Measurements from ENCODE around the gene PLAGL2.

The PLAGL2 gene

DNA sequence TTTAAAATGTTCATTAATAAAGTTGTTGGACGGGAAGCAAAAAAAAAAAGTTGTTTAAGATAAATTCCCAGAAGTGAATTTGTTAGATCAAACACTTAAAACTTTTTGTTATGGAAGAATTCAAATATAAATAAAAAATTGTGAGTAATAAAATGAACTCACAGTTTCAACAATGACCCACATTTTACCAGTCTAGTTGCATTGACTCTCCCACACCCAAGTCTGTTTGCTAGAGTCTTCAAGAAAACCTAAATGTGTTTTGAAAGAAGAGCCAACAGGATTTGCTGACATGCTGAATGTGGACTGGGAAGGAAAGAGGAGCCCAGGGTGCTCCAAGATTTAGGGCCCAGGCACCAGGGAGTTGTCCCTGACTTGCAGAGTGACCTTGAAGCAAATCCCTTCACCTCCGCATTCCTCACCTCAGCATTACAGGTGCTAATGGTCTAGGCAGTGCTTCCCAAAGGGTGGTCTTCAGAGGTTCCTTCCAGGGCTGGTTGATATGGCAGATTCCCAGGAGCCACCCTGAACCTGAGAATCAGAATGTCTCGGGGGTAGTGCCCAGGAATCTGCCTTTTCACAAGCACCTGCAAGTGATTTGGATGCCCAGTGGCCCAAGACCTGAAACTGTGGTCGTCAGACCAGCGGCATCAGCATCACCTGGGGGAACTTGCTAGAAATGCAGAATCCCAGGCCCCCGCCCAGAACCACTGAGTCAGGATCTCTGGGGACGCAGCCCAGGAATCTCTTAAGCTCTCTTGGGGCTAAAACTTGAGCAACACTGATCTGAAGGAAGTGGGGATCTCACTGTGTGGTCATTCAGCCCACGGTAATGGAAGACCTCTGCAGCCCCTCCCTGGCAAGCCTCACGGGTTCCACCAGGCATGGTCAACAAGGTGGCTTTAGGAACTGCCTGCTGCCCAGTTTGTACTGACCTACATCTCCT lies 31.2 kb upstream of the PLAGL2 start:
- WGBS, result 91% methylated on average over 8 of the region's 9 CpGs
- no peak overlapping the region for H3K27ac ChIP-seq (ENCODE audit: low read depth, low read length)
- H3K27me3 ChIP-seq (ENCODE audit: insufficient read depth, low read length), result no peaks in the 10 kb centered on the region

DNA sequence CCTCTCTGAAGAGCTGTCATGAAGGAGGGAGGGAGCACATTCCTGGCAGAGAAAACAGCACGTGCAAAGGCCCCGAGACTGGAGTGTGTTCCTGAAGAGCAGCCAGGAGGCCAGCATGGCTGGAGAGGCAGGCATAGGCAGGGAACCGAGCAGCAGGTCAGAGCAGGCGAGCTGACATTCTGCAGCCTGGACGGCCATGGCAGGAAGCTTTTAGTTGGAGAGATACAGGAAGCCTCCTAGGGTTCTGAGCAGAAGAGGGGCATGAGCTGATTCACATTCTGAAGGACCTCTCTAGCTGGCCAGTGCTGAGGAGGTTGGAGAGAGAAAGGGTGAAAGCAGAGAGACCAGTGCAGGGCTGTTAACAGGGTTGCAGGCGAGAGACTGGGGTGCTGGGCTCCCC lies 29.9 kb upstream of the PLAGL2 start:
- Histone ChIP-seq H3K27me3 (ENCODE audit: insufficient read depth, low read length) (no peaks in the 10 kb centered on the region), H3K4me3 (ENCODE audit: low read length) (no peak overlapping the region), H3K9me3 (ENCODE audit: insufficient read depth, low read depth, low read length) (no peaks in the 10 kb centered on the region), H3K9ac (ENCODE audit: low read depth, low read length) (no peak overlapping the region), H3K36me3 (ENCODE audit: insufficient read depth, low read length) (peaks cover 35% of the 10 kb centered on the region), H3K27ac (ENCODE audit: low read depth, low read length) (no peak overlapping the region), H3K4me1 (ENCODE audit: insufficient read depth, low read length) (peaks cover 16% of the 10 kb centered on the region)
- WGBS, result 89% methylated on average over 6 of the region's 6 CpGs

More for the DNA sequence above, 31.2 kb upstream of the PLAGL2 start:
- H3K9ac ChIP-seq (ENCODE audit: low read depth, low read length), result no peak overlapping the region
- H3K4me3 ChIP-seq (ENCODE audit: low read length), result no peak overlapping the region
- H3K9me3 ChIP-seq (ENCODE audit: insufficient read depth, low read depth, low read length), result no peaks in the 10 kb centered on the region
- H3K36me3 ChIP-seq (ENCODE audit: insufficient read depth, low read length), result peaks cover 21% of the 10 kb centered on the region
- H3K4me1 ChIP-seq (ENCODE audit: insufficient read depth, low read length), result peaks cover 16% of the 10 kb centered on the region

DNA sequence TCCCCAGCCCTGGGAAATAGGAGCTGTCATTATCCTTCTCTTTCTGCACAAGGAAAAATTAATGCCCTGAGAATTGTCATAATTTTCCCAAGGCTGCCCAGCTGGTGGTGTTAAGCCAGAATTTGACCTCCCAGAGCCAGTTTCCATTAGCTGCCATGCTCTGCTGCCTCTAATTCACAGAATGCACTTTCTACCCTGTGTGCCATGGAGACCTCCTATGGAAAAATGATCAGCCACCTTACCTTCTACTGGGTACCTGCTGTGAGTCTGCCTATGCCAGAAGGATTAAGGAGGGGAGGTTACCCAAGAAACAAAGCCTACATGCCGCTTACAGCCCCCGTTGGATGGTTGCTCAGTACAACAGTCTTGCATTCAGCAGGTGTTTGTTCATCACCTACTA lies 29.3 kb upstream of the PLAGL2 start:
- 96% methylated on average over 2 of the region's 2 CpGs for WGBS
- Histone ChIP-seq H3K4me1 (ENCODE audit: insufficient read depth, low read length) (peaks cover 16% of the 10 kb centered on the region), H3K9ac (ENCODE audit: low read depth, low read length) (no peak overlapping the region), H3K27ac (ENCODE audit: low read depth, low read length) (no peak overlapping the region), H3K36me3 (ENCODE audit: insufficient read depth, low read length) (peaks cover 41% of the 10 kb centered on the region), H3K9me3 (ENCODE audit: insufficient read depth, low read depth, low read length) (no peaks in the 10 kb centered on the region), H3K27me3 (ENCODE audit: insufficient read depth, low read length) (no peaks in the 10 kb centered on the region), H3K4me3 (ENCODE audit: low read length) (no peak overlapping the region)

DNA sequence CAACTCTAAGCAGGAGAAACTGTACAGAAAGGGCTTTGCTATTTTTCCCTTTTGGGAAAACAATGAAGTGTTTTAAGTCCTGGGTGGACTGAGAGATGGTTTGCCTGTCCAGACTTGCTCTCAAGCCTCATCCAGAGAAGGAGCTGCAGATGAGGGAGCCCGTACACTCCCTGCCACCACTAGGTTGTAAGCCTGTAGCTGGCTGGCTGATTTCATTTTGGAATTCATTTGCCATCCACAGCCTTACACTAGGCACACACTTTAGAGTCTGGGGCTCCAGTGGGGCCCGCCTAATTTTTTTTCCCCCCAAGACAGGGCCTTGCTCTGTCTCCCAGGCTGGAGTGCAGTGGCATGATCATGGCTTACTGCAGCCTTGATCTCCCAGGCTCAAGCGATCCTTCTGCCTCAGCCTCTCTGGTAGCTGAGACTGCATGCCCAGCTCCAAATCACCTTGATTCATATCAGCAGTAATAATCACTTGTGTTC lies 28.5 kb upstream of the PLAGL2 start:
- H3K36me3 ChIP-seq (ENCODE audit: insufficient read depth, low read length), result peaks cover 48% of the 10 kb centered on the region
- no peaks in the 10 kb centered on the region for H3K9me3 ChIP-seq (ENCODE audit: insufficient read depth, low read depth, low read length)
- no peak overlapping the region for H3K9ac ChIP-seq (ENCODE audit: low read depth, low read length)
- no peak overlapping the region for H3K4me3 ChIP-seq (ENCODE audit: low read length)
- 98% methylated on average over 3 of the region's 3 CpGs for WGBS
- no peak overlapping the region for H3K27ac ChIP-seq (ENCODE audit: low read depth, low read length)
- peaks cover 16% of the 10 kb centered on the region for H3K4me1 ChIP-seq (ENCODE audit: insufficient read depth, low read length)
- H3K27me3 ChIP-seq (ENCODE audit: insufficient read depth, low read length), result no peaks in the 10 kb centered on the region

DNA sequence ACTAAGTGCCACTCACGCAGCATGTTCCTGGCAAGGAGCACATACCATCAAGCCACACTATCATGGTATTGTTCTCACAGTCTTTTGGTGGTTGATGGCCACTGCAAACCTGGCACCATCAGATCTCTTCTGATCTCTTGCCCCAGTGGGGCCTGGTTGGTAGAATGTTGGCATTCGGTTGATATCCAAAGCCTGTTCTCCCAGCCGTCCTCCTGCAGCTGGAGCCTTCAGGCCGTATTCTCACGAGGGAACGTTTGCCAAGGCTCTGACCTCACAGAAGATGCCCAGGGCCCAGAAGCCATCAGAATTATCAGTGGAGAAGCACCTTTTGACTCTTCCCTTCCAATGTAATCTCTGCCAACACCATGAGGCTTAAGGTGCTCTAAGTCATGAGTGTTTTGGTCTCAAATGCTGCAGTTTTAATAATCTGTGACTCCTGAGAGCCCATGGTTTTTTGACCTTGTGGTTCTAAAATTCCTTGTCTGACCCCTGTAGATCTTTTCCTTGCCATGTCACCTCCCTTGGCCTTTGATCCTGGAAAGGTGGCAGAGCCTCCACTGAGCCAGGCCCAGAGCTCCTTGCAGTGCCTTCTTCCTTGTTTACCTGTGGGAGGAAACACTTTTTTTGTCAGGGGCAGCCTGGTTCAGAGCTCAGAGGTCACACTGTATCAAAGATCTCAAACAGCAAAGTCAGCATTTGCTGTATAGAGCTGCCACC lies 27.9 kb upstream of the PLAGL2 start:
- Histone ChIP-seq H3K9me3 (ENCODE audit: insufficient read depth, low read depth, low read length) (no peaks in the 10 kb centered on the region), H3K27ac (ENCODE audit: low read depth, low read length) (no peak overlapping the region), H3K27me3 (ENCODE audit: insufficient read depth, low read length) (no peaks in the 10 kb centered on the region), H3K9ac (ENCODE audit: low read depth, low read length) (no peak overlapping the region), H3K36me3 (ENCODE audit: insufficient read depth, low read length) (peaks cover 54% of the 10 kb centered on the region), H3K4me3 (ENCODE audit: low read length) (no peak overlapping the region), H3K4me1 (ENCODE audit: insufficient read depth, low read length) (peaks cover 14% of the 10 kb centered on the region)
- 96% methylated on average over 6 of the region's 6 CpGs for WGBS

DNA sequence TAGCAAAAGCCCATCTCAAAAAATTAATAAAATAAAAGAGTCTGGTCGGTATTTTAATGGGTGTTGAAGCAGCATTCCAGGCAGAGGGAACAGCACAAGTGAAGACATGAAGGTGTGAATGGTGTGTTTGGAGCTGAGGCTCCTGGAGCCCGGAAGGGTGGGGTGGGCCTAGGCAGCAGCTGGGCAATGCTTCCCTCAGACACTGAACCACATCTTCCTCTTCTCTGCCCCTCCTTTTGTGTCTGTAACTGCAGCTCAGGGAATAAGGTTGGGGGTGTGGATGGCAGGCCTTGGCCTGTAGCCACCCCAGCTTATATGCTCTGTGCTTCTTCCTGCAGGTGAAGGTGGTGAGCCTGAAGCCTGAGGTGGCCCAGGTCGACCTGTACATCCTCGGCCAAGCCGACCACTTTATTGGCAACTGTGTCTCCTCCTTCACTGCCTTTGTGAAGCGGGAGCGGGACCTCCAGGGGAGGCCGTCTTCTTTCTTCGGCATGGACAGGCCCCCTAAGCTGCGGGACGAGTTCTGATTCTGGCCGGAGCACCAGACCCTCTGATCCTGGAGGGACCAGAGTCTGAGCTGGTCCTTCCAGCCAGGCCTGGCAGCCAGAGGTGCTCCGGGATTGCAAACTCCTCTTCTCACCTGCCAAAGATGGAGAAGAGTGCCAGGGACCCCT lies 26.7 kb upstream of the PLAGL2 start:
- no peaks in the 10 kb centered on the region for H3K9me3 ChIP-seq (ENCODE audit: insufficient read depth, low read depth, low read length)
- no peak overlapping the region for H3K27ac ChIP-seq (ENCODE audit: low read depth, low read length)
- no peak overlapping the region for H3K9ac ChIP-seq (ENCODE audit: low read depth, low read length)
- WGBS, result 93% methylated on average over 12 of the region's 13 CpGs
- peaks cover 5% of the 10 kb centered on the region; the same call in 1 of the 2 replicates for H3K4me1 ChIP-seq (ENCODE audit: insufficient read depth, low read length)
- H3K4me3 ChIP-seq (ENCODE audit: low read length), result no peak overlapping the region
- peaks cover 60% of the 10 kb centered on the region for H3K36me3 ChIP-seq (ENCODE audit: insufficient read depth, low read length)
- H3K27me3 ChIP-seq (ENCODE audit: insufficient read depth, low read length), result no peaks in the 10 kb centered on the region

DNA sequence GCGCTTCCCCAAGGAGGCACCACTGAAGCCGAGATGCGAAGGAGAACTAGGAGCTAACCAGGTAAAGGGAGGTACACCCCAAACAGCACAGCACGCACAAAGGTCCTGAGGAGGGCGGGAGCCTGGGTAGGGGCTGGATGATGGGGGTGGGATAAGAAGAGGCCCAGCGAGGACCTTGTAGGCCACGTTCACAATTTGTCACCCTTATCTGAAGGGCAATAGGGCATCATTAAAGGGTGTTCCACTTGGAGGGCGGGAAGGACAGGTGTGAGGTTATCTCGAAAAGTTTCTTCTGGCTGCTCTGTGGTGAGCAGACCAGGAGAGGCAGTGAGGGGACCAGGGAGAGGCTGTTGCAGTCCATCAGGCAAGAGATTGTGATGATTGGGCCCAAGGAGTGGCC lies 25.7 kb upstream of the PLAGL2 start:
- no peak overlapping the region for H3K27ac ChIP-seq (ENCODE audit: low read depth, low read length)

DNA sequence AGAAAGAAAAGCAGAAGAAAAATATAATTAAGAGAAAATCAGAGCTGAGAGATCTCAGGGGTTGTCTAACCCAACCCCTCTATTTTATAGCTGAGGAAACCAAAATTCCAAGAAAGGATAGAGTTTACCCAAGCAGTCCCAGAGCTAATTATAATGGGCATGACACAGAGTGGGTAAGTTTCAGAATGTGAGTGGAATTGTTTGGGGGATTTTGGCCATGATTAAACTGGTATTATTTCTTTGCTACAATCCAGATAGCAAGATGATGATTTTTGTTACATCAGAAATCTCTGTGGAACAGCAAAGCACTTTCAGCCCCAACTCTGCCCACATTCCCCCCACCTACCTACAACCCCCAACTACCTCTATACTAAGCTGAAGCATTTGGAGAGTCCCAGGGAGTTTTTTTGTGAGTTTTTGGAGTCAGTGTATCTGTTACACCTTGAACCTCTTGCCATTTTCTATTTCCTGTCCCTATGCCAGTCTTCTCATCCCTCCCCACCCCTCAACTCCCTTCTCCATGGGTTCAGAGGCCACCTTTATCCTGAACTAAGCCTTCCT lies 24.9 kb upstream of the PLAGL2 start:
- H3K27ac ChIP-seq (ENCODE audit: low read depth, low read length), result no peak overlapping the region
- H3K9me3 ChIP-seq (ENCODE audit: insufficient read depth, low read depth, low read length), result no peaks in the 10 kb centered on the region
- H3K4me1 ChIP-seq (ENCODE audit: insufficient read depth, low read length), result no peaks in the 10 kb centered on the region
- peaks cover 79% of the 10 kb centered on the region for H3K36me3 ChIP-seq (ENCODE audit: insufficient read depth, low read length)
- no peak overlapping the region for H3K9ac ChIP-seq (ENCODE audit: low read depth, low read length)
- no peaks in the 10 kb centered on the region for H3K27me3 ChIP-seq (ENCODE audit: insufficient read depth, low read length)
- H3K4me3 ChIP-seq (ENCODE audit: low read length), result no peak overlapping the region

More for the DNA sequence above, 25.7 kb upstream of the PLAGL2 start:
- Histone ChIP-seq H3K9ac (ENCODE audit: low read depth, low read length) (no peak overlapping the region), H3K4me1 (ENCODE audit: insufficient read depth, low read length) (no peaks in the 10 kb centered on the region), H3K36me3 (ENCODE audit: insufficient read depth, low read length) (peaks cover 70% of the 10 kb centered on the region), H3K4me3 (ENCODE audit: low read length) (no peak overlapping the region), H3K9me3 (ENCODE audit: insufficient read depth, low read depth, low read length) (no peaks in the 10 kb centered on the region), H3K27me3 (ENCODE audit: insufficient read depth, low read length) (no peaks in the 10 kb centered on the region)
- 95% methylated on average over 9 of the region's 9 CpGs for WGBS

DNA sequence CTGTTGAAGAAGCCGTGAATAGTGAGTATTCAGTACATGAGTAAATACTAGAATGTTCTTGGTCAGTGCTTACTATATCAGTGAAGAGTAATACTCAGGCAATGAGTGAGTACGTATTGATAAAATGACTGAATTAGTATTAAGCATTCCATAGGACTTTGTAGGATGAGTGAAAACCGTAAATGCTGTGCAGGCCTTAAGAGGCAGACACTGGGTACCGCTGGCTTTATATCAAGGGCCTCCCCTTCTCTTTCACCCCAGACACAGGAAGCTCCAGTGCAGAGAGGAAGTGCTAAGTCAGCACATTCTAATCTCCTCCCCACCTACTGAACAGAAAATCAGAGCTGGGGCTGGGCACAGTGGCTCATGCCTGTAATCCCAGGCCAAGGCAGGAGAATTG lies 24.3 kb upstream of the PLAGL2 start:
- H3K27ac ChIP-seq (ENCODE audit: low read depth, low read length), result no peak overlapping the region
- H3K27me3 ChIP-seq (ENCODE audit: insufficient read depth, low read length), result no peaks in the 10 kb centered on the region
- 94% methylated on average over 4 of the region's 4 CpGs for WGBS
- H3K4me1 ChIP-seq (ENCODE audit: insufficient read depth, low read length), result no peaks in the 10 kb centered on the region
- no peak overlapping the region for H3K4me3 ChIP-seq (ENCODE audit: low read length)
- no peaks in the 10 kb centered on the region for H3K9me3 ChIP-seq (ENCODE audit: insufficient read depth, low read depth, low read length)
- H3K9ac ChIP-seq (ENCODE audit: low read depth, low read length), result no peak overlapping the region
- H3K36me3 ChIP-seq (ENCODE audit: insufficient read depth, low read length), result peaks cover 83% of the 10 kb centered on the region

DNA sequence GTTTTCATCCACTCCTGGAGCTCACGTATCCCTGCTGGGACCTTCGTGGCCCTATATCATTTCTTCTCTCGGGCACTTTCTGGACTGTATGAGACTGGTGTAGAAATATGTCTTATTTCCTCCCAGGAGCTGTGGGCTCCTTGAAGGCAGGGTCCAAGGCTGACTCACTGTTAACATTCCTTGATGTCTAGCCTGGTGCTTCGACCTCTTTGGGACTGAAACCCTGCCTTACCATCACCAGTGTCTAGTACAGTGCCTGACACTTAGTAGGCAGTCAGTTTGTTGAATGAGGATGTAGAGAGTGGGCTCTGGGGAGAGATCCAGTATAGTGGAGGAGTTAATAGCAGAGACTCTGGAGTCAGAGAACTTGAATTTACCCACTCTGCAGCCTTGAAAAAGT lies 23.7 kb upstream of the PLAGL2 start:
- Histone ChIP-seq H3K4me1 (ENCODE audit: insufficient read depth, low read length) (no peaks in the 10 kb centered on the region), H3K4me3 (ENCODE audit: low read length) (no peak overlapping the region), H3K27me3 (ENCODE audit: insufficient read depth, low read length) (no peaks in the 10 kb centered on the region), H3K27ac (ENCODE audit: low read depth, low read length) (no peak overlapping the region), H3K9me3 (ENCODE audit: insufficient read depth, low read depth, low read length) (no peaks in the 10 kb centered on the region), H3K9ac (ENCODE audit: low read depth, low read length) (no peak overlapping the region), H3K36me3 (ENCODE audit: insufficient read depth, low read length) (peaks cover 89% of the 10 kb centered on the region)
- WGBS, result 94% methylated on average over 4 of the region's 4 CpGs
